Nephron progenitor cell (in vitro differentiated cells): Measurements from ENCODE around the gene LACRT.
"Not testable (repeated sequence)": the region's sequence is repeated elsewhere in the genome, so short reads cannot be mapped to it uniquely, and the experiment has no call there.

ENCODE experiments used
- DNase-seq: peaks from one replicate; pipeline ENCODE4 v3.0.0; 2021
- H3K27ac Mint-ChIP-seq: 2 replicates; pipeline ENCODE4 v1.8.0; 2021; ENCODE audit warnings: mild to moderate bottlenecking, moderate library complexity, mixed read lengths
- H3K27me3 Mint-ChIP-seq: 2 replicates; pipeline ENCODE4 v1.8.0; 2021; ENCODE audit warnings: mild to moderate bottlenecking, low read depth, mixed read lengths; ENCODE audit not compliant: poor library complexity
- H3K36me3 Mint-ChIP-seq: 2 replicates; pipeline ENCODE4 v1.8.0; 2021; ENCODE audit warnings: low read depth, mixed read lengths
- H3K4me1 Mint-ChIP-seq: 2 replicates; pipeline ENCODE4 v1.8.0; 2021; ENCODE audit warnings: mixed read lengths
- H3K4me3 Mint-ChIP-seq: 2 replicates; pipeline ENCODE4 v1.8.0; 2021; ENCODE audit warnings: mild to moderate bottlenecking, moderate library complexity, mixed read lengths
- H3K9me3 Mint-ChIP-seq: 2 replicates; pipeline ENCODE4 v1.8.0; 2021; ENCODE audit warnings: mild to moderate bottlenecking, moderate library complexity, mixed read lengths
- TF ChIP-seq, protein P1 (sequence below): fragments of 200-600 bp; sonication (generic); IDR thresholded peaks from 2 replicates; pipeline ENCODE4 v1.5.0; 2021; ENCODE audit warnings: antibody characterized with exemption

LACRT gene

DNA sequence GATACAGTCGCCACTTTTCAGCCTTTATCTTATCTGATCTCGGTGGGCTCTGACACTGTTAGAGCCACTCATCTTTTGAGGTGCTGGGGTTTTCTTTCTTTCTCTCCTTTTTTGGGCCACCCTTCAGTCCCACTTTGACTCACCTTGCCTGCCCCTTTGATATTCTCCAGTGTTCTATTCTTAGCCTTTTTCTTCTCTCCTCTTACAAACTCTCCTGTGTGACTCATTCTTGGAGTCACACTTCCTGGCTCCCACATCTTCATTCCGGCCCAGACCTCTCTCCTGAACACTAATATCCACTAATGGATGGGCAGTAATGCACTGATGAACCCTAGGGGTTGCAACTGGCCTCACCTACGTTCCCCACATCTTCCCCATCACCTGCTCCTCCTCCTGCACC is 15.7 kb upstream of the LACRT start:
- H3K27me3 Mint-ChIP-seq, result peaks cover 21% of the 10 kb centered on the region
- no peak for DNase-seq
- H3K36me3 Mint-ChIP-seq, result no peaks in the 10 kb centered on the region
- no peaks in the 10 kb centered on the region for H3K9me3 Mint-ChIP-seq
- H3K27ac Mint-ChIP-seq, result no peak overlapping the region
- no peak overlapping the region for H3K4me3 Mint-ChIP-seq
- TF ChIP-seq, protein P1, sequence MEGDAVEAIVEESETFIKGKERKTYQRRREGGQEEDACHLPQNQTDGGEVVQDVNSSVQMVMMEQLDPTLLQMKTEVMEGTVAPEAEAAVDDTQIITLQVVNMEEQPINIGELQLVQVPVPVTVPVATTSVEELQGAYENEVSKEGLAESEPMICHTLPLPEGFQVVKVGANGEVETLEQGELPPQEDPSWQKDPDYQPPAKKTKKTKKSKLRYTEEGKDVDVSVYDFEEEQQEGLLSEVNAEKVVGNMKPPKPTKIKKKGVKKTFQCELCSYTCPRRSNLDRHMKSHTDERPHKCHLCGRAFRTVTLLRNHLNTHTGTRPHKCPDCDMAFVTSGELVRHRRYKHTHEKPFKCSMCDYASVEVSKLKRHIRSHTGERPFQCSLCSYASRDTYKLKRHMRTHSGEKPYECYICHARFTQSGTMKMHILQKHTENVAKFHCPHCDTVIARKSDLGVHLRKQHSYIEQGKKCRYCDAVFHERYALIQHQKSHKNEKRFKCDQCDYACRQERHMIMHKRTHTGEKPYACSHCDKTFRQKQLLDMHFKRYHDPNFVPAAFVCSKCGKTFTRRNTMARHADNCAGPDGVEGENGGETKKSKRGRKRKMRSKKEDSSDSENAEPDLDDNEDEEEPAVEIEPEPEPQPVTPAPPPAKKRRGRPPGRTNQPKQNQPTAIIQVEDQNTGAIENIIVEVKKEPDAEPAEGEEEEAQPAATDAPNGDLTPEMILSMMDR, result no peak
- H3K4me1 Mint-ChIP-seq, result peaks cover 4% of the 10 kb centered on the region

DNA sequence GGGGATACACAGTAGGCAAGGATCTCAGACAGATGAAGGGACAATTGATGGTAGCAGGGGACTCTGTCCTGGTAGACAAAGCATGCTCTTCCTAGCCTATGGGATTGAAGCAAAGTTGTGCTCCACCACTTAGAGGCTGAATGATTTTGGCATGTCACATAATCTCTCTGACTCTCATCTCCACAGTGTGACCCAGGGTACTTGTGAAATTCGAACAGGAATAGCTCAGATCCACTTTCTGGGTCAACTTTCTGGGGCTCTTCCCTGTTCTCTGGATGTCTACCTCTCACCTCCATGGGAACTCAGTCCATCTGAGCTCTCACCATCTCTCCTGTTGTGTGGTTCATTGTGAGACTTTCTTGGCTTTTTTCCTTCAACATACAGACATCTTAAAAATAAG is 15.1 kb upstream of the LACRT start:
- no peak for DNase-seq
- H3K9me3 Mint-ChIP-seq, result no peaks in the 10 kb centered on the region
- TF ChIP-seq, protein P1, result no peak
- H3K36me3 Mint-ChIP-seq, result no peaks in the 10 kb centered on the region
- H3K27me3 Mint-ChIP-seq, result peaks cover 24% of the 10 kb centered on the region
- no peak overlapping the region for H3K4me3 Mint-ChIP-seq
- H3K4me1 Mint-ChIP-seq, result no peaks in the 10 kb centered on the region
- H3K27ac Mint-ChIP-seq, result no peak overlapping the region

DNA sequence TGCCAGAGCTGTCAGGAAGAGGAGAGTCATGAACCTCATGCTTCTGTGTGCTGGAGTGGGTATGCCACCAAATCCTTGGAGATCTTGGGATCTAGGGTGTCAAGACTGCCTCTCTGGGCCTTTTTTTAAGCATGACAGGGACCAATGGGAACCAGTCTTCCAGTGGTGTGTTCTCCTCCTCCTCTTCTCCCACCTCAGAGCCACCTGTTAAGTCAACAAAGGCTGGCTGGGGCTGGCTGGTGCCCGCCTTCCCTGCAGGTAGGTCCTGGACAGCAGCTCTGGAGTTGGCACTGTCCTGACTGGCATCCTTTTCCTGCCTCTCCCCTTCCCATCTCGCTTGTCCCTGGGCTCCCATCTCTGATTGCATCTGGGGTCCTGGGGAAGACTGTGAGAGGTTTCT is 13.6 kb upstream of the LACRT start, which contains the start of gene DCD:
Gene DCD (minus strand): TSS at position 101 of the 400 bp plus-strand sequence. CDS start 62 bp downstream, at position 39.
- TF ChIP-seq, protein P1, result no peak
- Mint-ChIP-seq H3K27ac (no peak within 1 kb of the TSS), H3K36me3 (no peaks in the 10 kb centered on the region), H3K4me3 (no peak within 1 kb of the TSS), H3K9me3 (peaks cover under 1% of the 10 kb centered on the region), H3K27me3 (peaks cover 40% of the 10 kb centered on the region), H3K4me1 (no peaks in the 10 kb centered on the region)
- no peak for DNase-seq

DNA sequence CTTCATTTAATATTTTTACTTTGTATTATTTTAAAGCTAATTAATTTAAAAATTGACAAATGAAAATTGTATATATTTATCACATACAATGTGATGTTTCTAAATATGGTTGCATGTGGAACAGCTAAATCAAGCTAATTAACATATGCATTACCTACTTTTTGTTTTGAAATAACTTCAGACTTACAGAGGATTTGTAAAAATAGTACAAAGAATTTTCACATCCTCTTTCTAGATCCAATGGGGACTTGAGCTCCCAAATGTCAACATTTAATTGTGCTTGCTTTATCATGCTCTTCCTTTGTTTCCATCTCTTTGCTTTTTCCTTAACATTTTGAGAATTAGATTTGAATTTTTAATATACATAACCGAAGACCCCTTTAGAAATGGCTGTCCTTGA is 6.9 kb upstream of the LACRT start:
- Mint-ChIP-seq H3K9me3 (peaks cover 14% of the 10 kb centered on the region), H3K27me3 (peaks cover 33% of the 10 kb centered on the region), H3K36me3 (no peaks in the 10 kb centered on the region), H3K27ac (no peak overlapping the region), H3K4me1 (no peaks in the 10 kb centered on the region), H3K4me3 (no peak overlapping the region)
- TF ChIP-seq, protein P1, result no peak
- no peak for DNase-seq

DNA sequence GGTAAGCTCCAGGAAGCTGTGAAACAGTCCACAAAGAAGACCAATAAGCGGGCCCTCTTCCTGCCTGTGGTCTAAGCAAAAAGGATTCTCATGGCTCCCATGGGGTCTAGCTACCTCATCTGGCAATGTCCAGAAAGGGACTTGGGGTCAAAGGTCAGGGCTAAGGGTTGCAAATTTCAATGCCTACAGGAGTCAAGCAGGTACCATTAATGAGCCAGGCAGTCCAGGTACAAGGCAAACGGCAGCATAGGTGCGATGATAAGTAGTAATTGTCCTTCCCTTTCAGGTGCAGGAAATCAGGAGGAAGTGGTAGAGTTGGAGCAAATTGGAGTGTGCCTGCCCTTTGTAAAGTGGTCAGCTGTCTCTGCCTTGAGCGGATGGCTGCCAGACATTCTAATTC is 6.4 kb upstream of the LACRT start:
- H3K9me3 Mint-ChIP-seq, result peaks cover 14% of the 10 kb centered on the region
- no peak for DNase-seq
- H3K27ac Mint-ChIP-seq, result no peak overlapping the region
- H3K27me3 Mint-ChIP-seq, result peaks cover 29% of the 10 kb centered on the region
- no peaks in the 10 kb centered on the region for H3K36me3 Mint-ChIP-seq
- H3K4me1 Mint-ChIP-seq, result no peaks in the 10 kb centered on the region
- no peak overlapping the region for H3K4me3 Mint-ChIP-seq
- TF ChIP-seq, protein P1, result no peak

DNA sequence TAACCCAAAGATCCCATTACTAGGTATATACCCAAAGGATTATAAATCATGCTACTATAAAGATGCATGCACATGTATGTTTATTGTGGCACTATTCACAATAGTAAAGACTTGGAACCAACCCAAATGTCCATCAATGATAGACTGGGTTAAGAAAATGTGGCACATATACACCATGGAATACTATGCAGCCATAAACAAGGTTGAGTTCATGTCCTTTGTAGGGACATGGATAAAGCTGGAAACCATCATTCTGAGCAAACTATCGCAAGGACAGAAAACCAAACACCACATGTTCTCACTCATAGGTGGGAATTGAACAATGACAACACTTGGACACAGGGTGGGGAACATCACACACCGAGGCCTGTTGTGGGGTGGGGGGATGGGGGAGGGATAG is 4.4 kb upstream of the LACRT start:
- not testable (repeated sequence) for DNase-seq

More for the DNA sequence above, 4.4 kb upstream of the LACRT start:
- not testable (repeated sequence) for H3K4me1 Mint-ChIP-seq, H3K27ac Mint-ChIP-seq, H3K36me3 Mint-ChIP-seq, H3K4me3 Mint-ChIP-seq
- Mint-ChIP-seq H3K27me3 (peaks cover 24% of the 10 kb centered on the region), H3K9me3 (peaks cover 14% of the 10 kb centered on the region)
